Endothelial cell of umbilical vein (primary cell): ENCODE measurements around the gene PLA2G4F. TPM values are rescaled to one million over a fixed set of nuclear protein-coding genes. Genes with fewer than 3 reads are reported as not detected.

Experiments used
- BruUV-seq: library from RNA; stranded (reverse); fragments of 400-500 nt; replicated peaks from 2 replicates; lab custom pipeline; 2021; lab: Mats Ljungman, UMichigan
- CTCF ChIA-PET: fragments of 300-600, 350-600 bp; sonication (Branson Sonifier 250); formaldehyde crosslinking; loops from one replicate; lab custom pipeline; 2021; ENCODE audit warnings: antibody characterized with exemption, inconsistent platforms; lab: Charles Lee
- POLR2A ChIA-PET: fragments of 300-600, 350-600 bp; sonication (Branson Sonifier 250); formaldehyde crosslinking; loops from one replicate; lab custom pipeline; 2021; ENCODE audit warnings: antibody characterized with exemption, inconsistent platforms; lab: Charles Lee
- DNase-seq: peaks from one replicate; pipeline ENCODE4 v3.0.0-alpha.2; 2011; ENCODE audit warnings: low read depth, low spot score
- FAIRE-seq: peaks from 2 replicates; lab custom pipeline; 2011; peaks lifted over from hg19 to GRCh38; lab: Jason Lieb, UNC
- H2AFZ ChIP-seq: 2 replicates; pipeline ENCODE4 v1.6.0; 2012; ENCODE audit warnings: low read depth, low read length, control low read depth, inconsistent platforms
- H3K27ac ChIP-seq: 2 replicates; pipeline ENCODE4 v1.5.1; 2011; ENCODE audit warnings: low read depth, mild to moderate bottlenecking, control low read depth, low read length, moderate library complexity; ENCODE audit not compliant: insufficient read depth
- H3K27me3 ChIP-seq, 2 experiments: 2 replicates each; pipeline versions ENCODE4 v1.6.0 to v1.6.1; 2011; ENCODE audit warnings: low read length in 2 of 2, mixed read lengths in 1 of 2; ENCODE audit not compliant: control insufficient read depth in 2 of 2, insufficient read depth in 2 of 2
- H3K36me3 ChIP-seq, 2 experiments: 2 replicates in 1 of 2; 3 replicates in 1 of 2; pipeline ENCODE4 v1.5.1; 2011; ENCODE audit warnings: low read length in 2 of 2, mild to moderate bottlenecking in 1 of 2, moderate library complexity in 1 of 2; ENCODE audit not compliant: control insufficient read depth in 2 of 2, insufficient read depth in 2 of 2; ENCODE audit errors: extremely low read depth in 1 of 2
- H3K4me1 ChIP-seq: 3 replicates; pipeline ENCODE4 v1.5.1; 2011; ENCODE audit warnings: mild to moderate bottlenecking, low read length; ENCODE audit not compliant: control insufficient read depth, insufficient read depth; ENCODE audit errors: extremely low read depth
- H3K4me2 ChIP-seq: 2 replicates; pipeline ENCODE4 v1.6.1; 2011; ENCODE audit warnings: low read length, control low read depth, mixed read lengths; ENCODE audit not compliant: insufficient read depth
- H3K4me3 ChIP-seq, 3 experiments: fragments of 200-600 bp in 1 of 3; sonication (generic), shearing (Covaris generic) in 1 of 3; replicated peaks in 1 of 3; 2 replicates each; pipeline ENCODE4 v1.5.1; 2011 to 2016; ENCODE audit warnings: control low read depth in 3 of 3, low read length in 3 of 3, mild to moderate bottlenecking in 2 of 3, inconsistent platforms in 1 of 3, low read depth in 1 of 3, moderate library complexity in 1 of 3; ENCODE audit not compliant: insufficient read depth in 1 of 3
- H3K79me2 ChIP-seq: 2 replicates; pipeline ENCODE4 v1.6.0; 2012; ENCODE audit warnings: low read length, inconsistent platforms; ENCODE audit not compliant: control insufficient read depth, insufficient read depth
- H3K9ac ChIP-seq: replicated peaks from 2 replicates; pipeline ENCODE3; 2011; ENCODE audit warnings: low read length, control low read depth; ENCODE audit not compliant: insufficient read depth; ENCODE audit errors: extremely low read depth
- H3K9me1 ChIP-seq: replicated peaks from 3 replicates; pipeline ENCODE4 v1.6.0; 2011; ENCODE audit warnings: mild to moderate bottlenecking, low read length; ENCODE audit not compliant: control insufficient read depth, insufficient read depth; ENCODE audit errors: extremely low read depth
- H3K9me3 ChIP-seq: replicated peaks from 2 replicates; pipeline ENCODE4 v1.5.1; 2012; ENCODE audit warnings: low read length, inconsistent platforms; ENCODE audit not compliant: control insufficient read depth, insufficient read depth
- H4K20me1 ChIP-seq: replicated peaks from 2 replicates; pipeline ENCODE3; 2011; ENCODE audit warnings: mild to moderate bottlenecking, low read length; ENCODE audit not compliant: control insufficient read depth, insufficient read depth; ENCODE audit errors: extremely low read depth
- CTCF ChIP-seq, 2 donors: IDR thresholded peaks; 1 replicate in 1 of 2; 2 replicates in 1 of 2; pipeline ENCODE4 v1.5.1; 2011; ENCODE audit warnings: low read length in 2 of 2, mild to moderate bottlenecking in 2 of 2, moderate library complexity in 2 of 2, control low read depth in 1 of 2, inconsistent platforms in 1 of 2, low read depth in 1 of 2; ENCODE audit not compliant: insufficient read depth in 1 of 2; ENCODE audit errors: extremely low read depth in 1 of 2
- EZH2 ChIP-seq: IDR thresholded peaks from 2 replicates; pipeline ENCODE4 v1.6.1; 2012; ENCODE audit warnings: borderline replicate concordance, low read depth, mild to moderate bottlenecking, moderate library complexity, low read length, inconsistent platforms; ENCODE audit not compliant: severe bottlenecking
- FOS ChIP-seq: IDR thresholded peaks from 2 replicates; pipeline ENCODE4 v1.6.1; 2011; ENCODE audit warnings: mild to moderate bottlenecking, low read length, moderate library complexity, borderline replicate concordance; ENCODE audit not compliant: insufficient read depth
- GATA2 ChIP-seq: IDR thresholded peaks from 2 replicates; pipeline ENCODE4 v1.7.0; 2011; ENCODE audit warnings: low read depth, mild to moderate bottlenecking, moderate library complexity, mixed read lengths, low read length; ENCODE audit not compliant: insufficient read length, insufficient read depth
- JUN ChIP-seq: IDR thresholded peaks from 2 replicates; pipeline ENCODE4 v1.6.1; 2011; ENCODE audit warnings: borderline replicate concordance, low read depth; ENCODE audit not compliant: insufficient read length, insufficient read depth
- MAX ChIP-seq: IDR thresholded peaks from 2 replicates; pipeline ENCODE4 v1.6.1; 2011; ENCODE audit not compliant: insufficient read depth, insufficient read length
- MYC ChIP-seq: IDR thresholded peaks from one replicate; pipeline ENCODE4 v1.6.1; 2011; ENCODE audit warnings: mild to moderate bottlenecking, low read depth, low read length
- POLR2A ChIP-seq: IDR thresholded peaks from 2 replicates; pipeline ENCODE4 v1.6.1; 2012; ENCODE audit warnings: low read depth, mild to moderate bottlenecking, control low read depth, low read length
- POLR2AphosphoS5 ChIP-seq: IDR thresholded peaks from 2 replicates; pipeline ENCODE4 v1.6.1; 2012; ENCODE audit warnings: low read depth, mild to moderate bottlenecking, control low read depth, low read length, moderate library complexity; ENCODE audit not compliant: insufficient read depth
- dilution Hi-C: fragments of 300-500 bp; cut with MboI; formaldehyde crosslinking; loops from one replicate; pipeline ENCODE4 v1.15.0; 2019; ENCODE audit warnings: low sequenced_read_pairs; ENCODE audit not compliant: extremely low pct_ligation_motif_present
- intact Hi-C: fragments of 100-400 bp; cut with micrococcal nuclease; formaldehyde crosslinking; loops from one replicate; pipeline ENCODE4 v1.10.0; 2022
- polyA plus RNA-seq, 4 experiments: library from polyadenylated mRNA; depleted of rRNA in 3 of 4; stranded (reverse) in 3 of 4; unstranded in 1 of 4; fragments of >200 nt; gene quantifications; 2 replicates each; pipeline versions ENCODE4 v1.2.1 to v1.2.3, GENCODE V29; 2011 to 2012; ENCODE audit warnings: missing spikeins in 1 of 4
- total RNA-seq: library from RNA; stranded (reverse); gene quantifications from 2 replicates; pipeline ENCODE4 v1.2.3, GENCODE V29; 2021

Gene PLA2G4F
- total and polyA plus RNA-seq, 2 donors (not counting 3 experiments of a cell fraction or from before 2014, with no cell fraction given), result not detected

- H3K4me3 ChIP-seq, result no peak overlapping the region
- FAIRE-seq, result no peak
- no peaks in the 10 kb centered on the region for H3K9me1 ChIP-seq
- no peak overlapping the region for H3K27ac ChIP-seq
- no peaks in the 10 kb centered on the region for H4K20me1 ChIP-seq
- BruUV-seq, result no TSS peak
- intact Hi-C loops (no loop called here), dilution Hi-C loops (no loop called here)
- TF ChIP-seq EZH2 (no peak), JUN (no peak), MAX (no peak), CTCF (IDR thresholded peaks at IDR 0.05; ENCODE audit: extremely low read depth in 1 of 2, insufficient read depth in 1 of 2, low read depth in 1 of 2, low read length in 2 of 2) (no peak), FOS (no peak), MYC (no peak), POLR2AphosphoS5 (no peak), POLR2A (no peak), GATA2 (no peak)
- CTCF ChIA-PET, result interaction anchor here (0.8 to 3.0 kb wide), 8 partner anchors 8 to 72 kb away, joined by 3 to 28 read pairs (median 4); no protein-coding TSS in a partner anchor
- H3K4me1 ChIP-seq, result no peaks in the 10 kb centered on the region
- H3K9ac ChIP-seq, result no peak overlapping the region
- H2AFZ ChIP-seq, result no peak overlapping the region
- POLR2A ChIA-PET, result no interaction called here
- no peaks in the 10 kb centered on the region for H3K79me2 ChIP-seq
- no peak for DNase-seq
- H3K9me3 ChIP-seq, result no peaks in the 10 kb centered on the region
- no peak overlapping the region for H3K4me2 ChIP-seq
- no peaks in the 10 kb centered on the region for H3K36me3 ChIP-seq
- peaks cover 16 to 21% of the 10 kb centered on the region in 2 experiments for H3K27me3 ChIP-seq
Observed at GRCh38 chr15:42131006-42131405, 25.4 kb downstream of the PLA2G4F start.
